MM.1S (cell line): ENCODE results near the gene SHQ1.

ENCODE experiments used
- EZH2 ChIP-seq: fragments of 300-600 bp; sonication (generic); optimal IDR thresholded peaks from 2 replicates; pipeline ENCODE3; 2017; ENCODE audit warnings: low read depth, mild to moderate bottlenecking, antibody characterized with exemption, low read length, mixed read lengths
- TF ChIP-seq, protein P1 (sequence below): fragments of 300-600 bp; sonication (generic); IDR thresholded peaks from 2 replicates; pipeline ENCODE4 v1.5.1; 2016; ENCODE audit warnings: antibody characterized with exemption, low read length, mixed read lengths

DNA sequence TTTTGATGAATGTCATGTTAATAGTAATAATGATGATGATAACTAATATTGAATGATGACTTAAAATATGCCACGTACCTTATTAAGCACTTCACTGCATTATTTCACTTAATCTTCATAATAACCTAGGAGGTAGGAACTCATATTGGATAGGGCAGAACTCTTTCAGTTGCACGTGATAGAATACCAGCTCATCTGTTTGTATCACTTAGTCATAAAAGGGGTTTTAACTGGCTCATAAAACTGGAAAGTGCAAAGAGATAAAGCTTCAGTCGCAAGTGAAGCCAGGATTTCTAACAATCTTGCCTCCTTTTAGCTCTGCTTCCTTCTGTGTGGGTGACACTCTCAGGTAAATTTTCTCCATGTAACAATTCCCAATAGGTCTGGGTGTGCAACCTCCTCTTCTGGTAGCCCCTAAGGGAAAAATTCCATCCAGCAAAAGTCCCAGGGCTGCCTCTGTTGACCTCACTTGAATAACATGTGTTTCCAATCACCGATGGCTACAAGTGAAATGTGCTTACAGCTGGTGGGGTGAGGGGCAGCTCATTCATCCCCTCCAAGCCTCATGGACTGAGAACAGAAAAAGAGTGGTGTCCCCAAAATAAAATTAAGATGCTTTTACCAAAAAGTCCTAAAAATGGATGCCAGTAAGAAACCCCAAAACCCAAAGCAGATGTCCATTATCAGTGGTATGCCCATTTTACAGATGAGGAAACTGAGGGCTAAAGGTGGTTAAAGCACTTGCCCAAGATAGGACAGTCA is 48.9 kb upstream of the SHQ1 start:
- TF ChIP-seq, protein P1, sequence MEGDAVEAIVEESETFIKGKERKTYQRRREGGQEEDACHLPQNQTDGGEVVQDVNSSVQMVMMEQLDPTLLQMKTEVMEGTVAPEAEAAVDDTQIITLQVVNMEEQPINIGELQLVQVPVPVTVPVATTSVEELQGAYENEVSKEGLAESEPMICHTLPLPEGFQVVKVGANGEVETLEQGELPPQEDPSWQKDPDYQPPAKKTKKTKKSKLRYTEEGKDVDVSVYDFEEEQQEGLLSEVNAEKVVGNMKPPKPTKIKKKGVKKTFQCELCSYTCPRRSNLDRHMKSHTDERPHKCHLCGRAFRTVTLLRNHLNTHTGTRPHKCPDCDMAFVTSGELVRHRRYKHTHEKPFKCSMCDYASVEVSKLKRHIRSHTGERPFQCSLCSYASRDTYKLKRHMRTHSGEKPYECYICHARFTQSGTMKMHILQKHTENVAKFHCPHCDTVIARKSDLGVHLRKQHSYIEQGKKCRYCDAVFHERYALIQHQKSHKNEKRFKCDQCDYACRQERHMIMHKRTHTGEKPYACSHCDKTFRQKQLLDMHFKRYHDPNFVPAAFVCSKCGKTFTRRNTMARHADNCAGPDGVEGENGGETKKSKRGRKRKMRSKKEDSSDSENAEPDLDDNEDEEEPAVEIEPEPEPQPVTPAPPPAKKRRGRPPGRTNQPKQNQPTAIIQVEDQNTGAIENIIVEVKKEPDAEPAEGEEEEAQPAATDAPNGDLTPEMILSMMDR = no peak
- TF ChIP-seq EZH2 = no peak
